Suprapubic skin (tissue), 4 donors: ENCODE data around the gene MRPS17.

Experiments
- CTCF ChIP-seq, 2 donors: fragments of 200-600 bp in 1 of 2; fragments of 450-650 bp in 1 of 2; sonication (generic) in 1 of 2; IDR thresholded peaks; one replicate each; pipeline ENCODE4 v1.5.1; 2016 to 2019; ENCODE audit warnings: antibody characterized with exemption in 2 of 2, mild to moderate bottlenecking in 1 of 2, moderate library complexity in 1 of 2
- POLR2A ChIP-seq, 2 donors: fragments of 450-650 bp; IDR thresholded peaks; one replicate each; pipeline ENCODE4 v1.6.1; 2017; ENCODE audit warnings: antibody characterized with exemption in 2 of 2, mild to moderate bottlenecking in 2 of 2, moderate library complexity in 2 of 2
- POLR2AphosphoS5 ChIP-seq, 3 donors: sonication (generic); formaldehyde crosslinking; IDR thresholded peaks; one replicate each; pipeline ENCODE4 v1.6.1; 2017; ENCODE audit warnings: antibody characterized with exemption in 3 of 3

- TF ChIP-seq CTCF (IDR thresholded peaks at IDR 0.05) (no peak), POLR2A (IDR thresholded peaks at IDR 0.05) (no peak), POLR2AphosphoS5 (IDR thresholded peaks at IDR 0.05) (no peak)
Observed at GRCh38 chr7:56003749-56004148, 52.1 kb downstream of the MRPS17 start.
